Hepatocyte (in vitro differentiated cells): ENCODE measurements around the gene NAT14. TPM values are rescaled to one million over a fixed set of nuclear protein-coding genes. Genes with fewer than 3 reads are reported as not detected.
"Not testable (repeated sequence)": the region's sequence is repeated elsewhere in the genome, so short reads cannot be mapped to it uniquely, and the experiment has no call there.

Source experiments
- DNase-seq: peaks from one replicate; pipeline ENCODE4 v3.0.0-alpha.2; 2016; ENCODE audit warnings: low spot score
- H2AFZ ChIP-seq: fragments of 200-600 bp; sonication (generic); 2 replicates; pipeline ENCODE4 v1.6.0; 2016; ENCODE audit warnings: antibody characterized with exemption, mild to moderate bottlenecking
- H3K27ac ChIP-seq: fragments of 200-600 bp; sonication (generic); 2 replicates; pipeline ENCODE4 v1.5.1; 2016; ENCODE audit warnings: mild to moderate bottlenecking
- H3K27me3 ChIP-seq: fragments of 200-600 bp; sonication (generic); 2 replicates; pipeline ENCODE4 v1.6.1; 2016
- H3K36me3 ChIP-seq: fragments of 200-600 bp; sonication (generic); replicated peaks from 2 replicates; pipeline ENCODE4 v1.5.1; 2016; ENCODE audit warnings: low read depth; ENCODE audit not compliant: insufficient read depth
- H3K4me1 ChIP-seq: fragments of 200-600 bp; sonication (generic); 2 replicates; pipeline ENCODE4 v1.5.1; 2016; ENCODE audit warnings: mild to moderate bottlenecking, moderate library complexity; ENCODE audit not compliant: insufficient read depth
- H3K4me2 ChIP-seq: fragments of 200-600 bp; sonication (generic); 2 replicates; pipeline ENCODE4 v1.6.0; 2016
- H3K4me3 ChIP-seq: fragments of 200-600 bp; sonication (generic); 2 replicates; pipeline ENCODE4 v1.5.1; 2016; ENCODE audit warnings: mild to moderate bottlenecking
- H3K79me2 ChIP-seq: fragments of 200-600 bp; sonication (generic); 2 replicates; pipeline ENCODE4 v1.6.0; 2017; ENCODE audit warnings: mild to moderate bottlenecking
- H3K9me2 ChIP-seq: fragments of 200-600 bp; sonication (generic); replicated peaks from 2 replicates; pipeline ENCODE4 v1.6.0; 2017; ENCODE audit warnings: mild to moderate bottlenecking; ENCODE audit not compliant: insufficient read depth
- H3K9me3 ChIP-seq: fragments of 200-600 bp; sonication (generic); 2 replicates; pipeline ENCODE4 v1.5.1; 2016; ENCODE audit warnings: low read depth, mild to moderate bottlenecking
- H4K20me1 ChIP-seq: fragments of 200-600 bp; sonication (generic); 2 replicates; pipeline ENCODE4 v1.6.0; 2016; ENCODE audit warnings: mild to moderate bottlenecking; ENCODE audit not compliant: insufficient read depth, poor library complexity, severe bottlenecking
- CTCF ChIP-seq: fragments of 200-600 bp; sonication (generic); IDR thresholded peaks from 2 replicates; pipeline ENCODE4 v1.5.1; 2016; ENCODE audit warnings: antibody characterized with exemption, mild to moderate bottlenecking; ENCODE audit not compliant: poor library complexity
- EZH2 ChIP-seq: fragments of 200-600 bp; sonication (generic); IDR thresholded peaks from 2 replicates; pipeline ENCODE4 v1.6.1; 2016; ENCODE audit warnings: antibody characterized with exemption, mild to moderate bottlenecking, borderline replicate concordance
- EZH2phosphoT487 ChIP-seq: fragments of 200-600 bp; sonication (generic); IDR thresholded peaks from one replicate; pipeline ENCODE4 v1.6.1; 2018; ENCODE audit warnings: antibody characterized with exemption, mild to moderate bottlenecking, low read depth, moderate library complexity; ENCODE audit not compliant: unreplicated experiment, severe bottlenecking
- WGBS: methylation state at CpG from one replicate; pipeline ENCODE4 v1.1.6; 2016; ENCODE audit warnings: low lambda C conversion rate; ENCODE audit errors: missing lambda C conversion rate; 5-methylcytosine and 5-hydroxymethylcytosine counted together
- polyA plus RNA-seq: library from polyadenylated mRNA; unstranded; fragments of >200 nt; fragmentation: Nextera tagmentation; extraction: Ambion mirVana; gene quantifications from 2 replicates; pipeline ENCODE4 v1.2.1, GENCODE V29; 2016
- total RNA-seq: library from RNA; depleted of rRNA; stranded (reverse); fragments of >200 nt; gene quantifications from 2 replicates; pipeline ENCODE4 v1.2.3, GENCODE V29; 2014

NAT14 gene
- total and polyA plus RNA-seq, 2 experiments from 2014 or later: 22.3 to 40.3 TPM

GRCh38 chr19:55446060-55446459 is 38.9 kb upstream of the NAT14 start:
- WGBS: 80% methylated on average over 8 of the region's 8 CpGs
- H3K4me1 ChIP-seq: no peaks in the 10 kb centered on the region
- no peak overlapping the region for H3K27ac ChIP-seq
- TF ChIP-seq EZH2: no peak
- TF ChIP-seq EZH2phosphoT487: no peak
- TF ChIP-seq CTCF: no peak
- H2AFZ ChIP-seq: no peak overlapping the region
- DNase-seq: no peak
- H3K9me2 ChIP-seq: no peaks in the 10 kb centered on the region
- H3K27me3 ChIP-seq: peaks cover 65% of the 10 kb centered on the region
- no peaks in the 10 kb centered on the region for H3K79me2 ChIP-seq
- no peaks in the 10 kb centered on the region for H3K9me3 ChIP-seq
- no peaks in the 10 kb centered on the region for H4K20me1 ChIP-seq
- H3K4me2 ChIP-seq: no peak overlapping the region
- no peaks in the 10 kb centered on the region for H3K36me3 ChIP-seq
- H3K4me3 ChIP-seq: no peak overlapping the region

GRCh38 chr19:55447421-55448174 is 37.4 kb upstream of the NAT14 start:
- no peaks in the 10 kb centered on the region for H3K79me2 ChIP-seq
- no peaks in the 10 kb centered on the region for H3K9me2 ChIP-seq
- H3K4me3 ChIP-seq: no peak overlapping the region
- DNase-seq: no peak
- H4K20me1 ChIP-seq: no peaks in the 10 kb centered on the region
- no peak overlapping the region for H3K4me2 ChIP-seq
- H3K9me3 ChIP-seq: no peaks in the 10 kb centered on the region
- H3K27ac ChIP-seq: no peak overlapping the region
- no peak overlapping the region for H2AFZ ChIP-seq
- H3K4me1 ChIP-seq: peaks cover 11% of the 10 kb centered on the region
- no peaks in the 10 kb centered on the region for H3K36me3 ChIP-seq
- 31% methylated on average over 10 of the region's 16 CpGs for WGBS
- H3K27me3 ChIP-seq: peaks cover 67% of the 10 kb centered on the region
- no peak for TF ChIP-seq EZH2
- TF ChIP-seq CTCF: no peak
- no peak for TF ChIP-seq EZH2phosphoT487

GRCh38 chr19:55448175-55448490 is 36.9 kb upstream of the NAT14 start:
- Histone ChIP-seq H3K4me1 (peaks cover 11% of the 10 kb centered on the region), H3K27me3 (peaks cover 67% of the 10 kb centered on the region)
- H3K4me3 ChIP-seq, H3K4me2 ChIP-seq, H2AFZ ChIP-seq, H3K9me2 ChIP-seq, DNase-seq, H3K27ac ChIP-seq, H4K20me1 ChIP-seq, H3K36me3 ChIP-seq, H3K9me3 ChIP-seq, H3K79me2 ChIP-seq: not testable (repeated sequence)
- WGBS: 100% methylated on average over 2 of the region's 5 CpGs

GRCh38 chr19:55449469-55449868 is 35.5 kb upstream of the NAT14 start:
- DNase-seq: no peak
- no peaks in the 10 kb centered on the region for H3K36me3 ChIP-seq
- peaks cover 54% of the 10 kb centered on the region for H3K27me3 ChIP-seq
- H3K9me2 ChIP-seq: no peaks in the 10 kb centered on the region
- H3K4me3 ChIP-seq: no peak overlapping the region
- 77% methylated on average over 7 of the region's 16 CpGs for WGBS
- no peak overlapping the region for H3K4me2 ChIP-seq
- no peak for TF ChIP-seq CTCF
- no peak for TF ChIP-seq EZH2phosphoT487
- no peak for TF ChIP-seq EZH2
- H3K79me2 ChIP-seq: no peaks in the 10 kb centered on the region
- H2AFZ ChIP-seq: no peak overlapping the region
- H3K27ac ChIP-seq: no peak overlapping the region
- H3K9me3 ChIP-seq: no peaks in the 10 kb centered on the region
- peaks cover 11% of the 10 kb centered on the region for H3K4me1 ChIP-seq
- no peaks in the 10 kb centered on the region for H4K20me1 ChIP-seq
